DMS79 (cell line): ENCODE measurements around the gene PEMT.

Experiments
- DNase-seq: peaks from one replicate; lab custom pipeline; 2025; lab: John Stamatoyannopoulos, UW

Gene PEMT

GRCh38 chr17:17514993-17515933 lies 76.2 kb downstream of the PEMT start:
- DNase-seq = no peak

GRCh38 chr17:17514361-17514992 lies 77.0 kb downstream of the PEMT start:
- no peak for DNase-seq

GRCh38 chr17:17513626-17514025 lies 77.9 kb downstream of the PEMT start:
- no peak for DNase-seq

GRCh38 chr17:17512866-17513265 lies 78.6 kb downstream of the PEMT start:
- no peak for DNase-seq

GRCh38 chr17:17511881-17512858 lies 79.3 kb downstream of the PEMT start:
- no peak for DNase-seq

- DNase-seq = no peak
These were observed 80.2 kb downstream of the PEMT start for GRCh38 chr17:17511293-17511741.

GRCh38 chr17:17510456-17511292 lies 80.8 kb downstream of the PEMT start:
- DNase-seq = no peak

GRCh38 chr17:17509601-17510425 lies 81.7 kb downstream of the PEMT start:
- no peak for DNase-seq

GRCh38 chr17:17508646-17509591 lies 82.6 kb downstream of the PEMT start:
- no peak for DNase-seq

GRCh38 chr17:17508019-17508535 lies 83.4 kb downstream of the PEMT start:
- peak; percentile 78 for DNase-seq

GRCh38 chr17:17507465-17508011 lies 84.0 kb downstream of the PEMT start:
- DNase-seq = no peak

- peak; percentile 34 for DNase-seq
These were observed 84.5 kb downstream of the PEMT start for GRCh38 chr17:17506893-17507464.

GRCh38 chr17:17506181-17506741 lies 85.2 kb downstream of the PEMT start:
- no peak for DNase-seq

GRCh38 chr17:17505610-17506171 lies 85.8 kb downstream of the PEMT start:
- DNase-seq = no peak

- DNase-seq = no peak
These were observed 86.4 kb downstream of the PEMT start for GRCh38 chr17:17505151-17505550.

- no peak for DNase-seq
These were observed 87.0 kb downstream of the PEMT start for GRCh38 chr17:17504341-17505140.
